ENCODE data around the gene VPS13C. TPM values are rescaled to one million over a fixed set of nuclear protein-coding genes. Genes with fewer than 3 reads are reported as not detected.

Gene VPS13C
- total and polyA plus RNA-seq, 2 donors (not counting 3 experiments of a cell fraction or from before 2014, with no cell fraction given) = 10.8 to 60.3 TPM

GRCh38 chr15:61811952-61812351 is 248.3 kb downstream of the VPS13C start:
- H3K79me2 ChIP-seq (ENCODE audit: control insufficient read depth, insufficient read depth, low read length) = no peaks in the 10 kb centered on the region
- H3K4me3 ChIP-seq (replicated peaks in 1 of 3; ENCODE audit: insufficient read depth in 1 of 3, low read depth in 1 of 3, low read length in 3 of 3) = no peak overlapping the region
- TF ChIP-seq GATA2 (IDR thresholded peaks at IDR 0.05; ENCODE audit: insufficient read depth, insufficient read length, low read depth, low read length) = no peak
- no peak for TF ChIP-seq POLR2A (IDR thresholded peaks at IDR 0.05; ENCODE audit: low read depth, low read length)
- TF ChIP-seq MYC (IDR thresholded peaks at IDR 0.05; ENCODE audit: low read depth, low read length) = no peak
- no peak for TF ChIP-seq MAX (IDR thresholded peaks at IDR 0.05; ENCODE audit: insufficient read depth, insufficient read length)
- TF ChIP-seq JUN (IDR thresholded peaks at IDR 0.05; ENCODE audit: borderline replicate concordance, insufficient read depth, insufficient read length, low read depth) = no peak
- TF ChIP-seq EZH2 (IDR thresholded peaks at IDR 0.05; ENCODE audit: borderline replicate concordance, low read depth, low read length, severe bottlenecking) = no peak
- no peak for TF ChIP-seq CTCF (IDR thresholded peaks at IDR 0.05; ENCODE audit: extremely low read depth in 1 of 2, insufficient read depth in 1 of 2, low read depth in 1 of 2, low read length in 2 of 2)
- TF ChIP-seq POLR2AphosphoS5 (IDR thresholded peaks at IDR 0.05; ENCODE audit: insufficient read depth, low read depth, low read length) = no peak
- TF ChIP-seq FOS (IDR thresholded peaks at IDR 0.05; ENCODE audit: borderline replicate concordance, insufficient read depth, low read length) = no peak
- H3K36me3 ChIP-seq (ENCODE audit: control insufficient read depth in 2 of 2, extremely low read depth in 1 of 2, insufficient read depth in 2 of 2, low read length in 2 of 2) = no peaks in the 10 kb centered on the region
- no peaks in the 10 kb centered on the region for H3K9me1 ChIP-seq (replicated peaks; ENCODE audit: control insufficient read depth, extremely low read depth, insufficient read depth, low read length)
- DNase-seq (ENCODE audit: low read depth, low spot score) = no peak
- H3K27ac ChIP-seq (ENCODE audit: insufficient read depth, low read depth, low read length) = no peak overlapping the region
- intact Hi-C loops (cut with micrococcal nuclease) (no loop called here), dilution Hi-C loops (cut with MboI; ENCODE audit: extremely low pct_ligation_motif_present, low sequenced_read_pairs) (no loop called here)
- H4K20me1 ChIP-seq (replicated peaks; ENCODE audit: control insufficient read depth, extremely low read depth, insufficient read depth, low read length) = no peaks in the 10 kb centered on the region
- CTCF ChIA-PET = interaction anchor here (4.2 kb wide), 1 partner anchor 23 kb away, joined by 26 read pairs; no protein-coding TSS in a partner anchor
- no peak overlapping the region for H3K9ac ChIP-seq (replicated peaks; ENCODE audit: extremely low read depth, insufficient read depth, low read length)
- no TSS peak for BruUV-seq (replicated peaks)
- no peaks in the 10 kb centered on the region for H3K9me3 ChIP-seq (replicated peaks; ENCODE audit: control insufficient read depth, insufficient read depth, low read length)
- POLR2A ChIA-PET = no interaction called here
- no peak overlapping the region for H3K4me2 ChIP-seq (ENCODE audit: insufficient read depth, low read length)
- no peaks in the 10 kb centered on the region for H3K4me1 ChIP-seq (ENCODE audit: control insufficient read depth, extremely low read depth, insufficient read depth, low read length)
- no peak for FAIRE-seq
- no peak overlapping the region for H2AFZ ChIP-seq (ENCODE audit: low read depth, low read length)
- H3K27me3 ChIP-seq (ENCODE audit: control insufficient read depth in 2 of 2, insufficient read depth in 2 of 2, low read length in 2 of 2) = no peaks in the 10 kb centered on the region

All from endothelial cell of umbilical vein (primary cell).